Activated CD4-positive, CD25-positive, alpha-beta regulatory T cell treated with anti-CD3 and anti-CD28 coated beads, Interleukin-2, amount 50 U/mL, for 24 hours (primary cell): ENCODE data around the gene PDSS2.
A peak's percentile ranks its signal among the peaks of the same experiment; 100 is the strongest.
"Not testable (repeated sequence)": the region's sequence is repeated elsewhere in the genome, so short reads cannot be mapped to it uniquely, and the experiment has no call there.

Experiments used
- ATAC-seq, 2 donors: fragments of 150-1000 bp; cut with Tn5 transposase; one replicate each; pipeline ENCODE4 v1.10.0; 2021; ENCODE audit warnings: mild to moderate bottlenecking in 1 of 2, moderate library complexity in 1 of 2

PDSS2 gene

GRCh38 chr6:107475360-107475759 lies 16.0 kb upstream of the PDSS2 start:
- not testable (repeated sequence) for ATAC-seq

- no peak for ATAC-seq
Observed at GRCh38 chr6:107473660-107474059, 14.3 kb upstream of the PDSS2 start.

GRCh38 chr6:107470364-107470763 lies 11.0 kb upstream of the PDSS2 start:
- ATAC-seq = no peak

GRCh38 chr6:107466062-107466461 lies 6.7 kb upstream of the PDSS2 start:
- ATAC-seq = no peak

- no peak for ATAC-seq
Observed at GRCh38 chr6:107460083-107460631, 793 bp upstream of the PDSS2 start.

GRCh38 chr6:107458672-107459282 lies 587 bp downstream of the PDSS2 start:
- peak; percentile 6 to 18 for ATAC-seq

- no peak for ATAC-seq
Observed at GRCh38 chr6:107448776-107449175, 10.6 kb downstream of the PDSS2 start.

- no peak for ATAC-seq
Observed at GRCh38 chr6:107447663-107448216, 11.6 kb downstream of the PDSS2 start.

- ATAC-seq = no peak
Observed at GRCh38 chr6:107444277-107444676, 15.1 kb downstream of the PDSS2 start.

- ATAC-seq = no peak
Observed at GRCh38 chr6:107443608-107444267, 15.6 kb downstream of the PDSS2 start.

- no peak for ATAC-seq
Observed at GRCh38 chr6:107442938-107443607, 16.3 kb downstream of the PDSS2 start.

- no peak for ATAC-seq
Observed at GRCh38 chr6:107441682-107442081, 17.7 kb downstream of the PDSS2 start.

GRCh38 chr6:107440936-107441335 lies 18.4 kb downstream of the PDSS2 start:
- no peak for ATAC-seq

GRCh38 chr6:107439406-107439805 lies 20.0 kb downstream of the PDSS2 start:
- ATAC-seq = no peak

- ATAC-seq = no peak
Observed at GRCh38 chr6:107437691-107438090, 21.7 kb downstream of the PDSS2 start.

GRCh38 chr6:107436881-107437280 lies 22.5 kb downstream of the PDSS2 start:
- ATAC-seq = no peak

- ATAC-seq = no peak
Observed at GRCh38 chr6:107435798-107436197, 23.6 kb downstream of the PDSS2 start.

GRCh38 chr6:107434812-107435211 lies 24.6 kb downstream of the PDSS2 start:
- no peak for ATAC-seq

GRCh38 chr6:107425951-107426350 lies 33.4 kb downstream of the PDSS2 start:
- not testable (repeated sequence) for ATAC-seq

- no peak for ATAC-seq
Observed at GRCh38 chr6:107423474-107423990, 35.8 kb downstream of the PDSS2 start.

GRCh38 chr6:107421696-107422256 lies 37.6 kb downstream of the PDSS2 start:
- ATAC-seq = no peak

GRCh38 chr6:107419733-107420132 lies 39.6 kb downstream of the PDSS2 start:
- ATAC-seq = no peak

- no peak for ATAC-seq
Observed at GRCh38 chr6:107418118-107418517, 41.2 kb downstream of the PDSS2 start.
